Activated naive CD4-positive, alpha-beta T cell treated with Interleukin-2 at 50 U/mL for 16 hours (primary cell): ENCODE results near the gene ETS1.

Experiments used
- DNase-seq: peaks from one replicate; pipeline ENCODE4 v3.0.0-alpha.2; 2020

Gene ETS1

GRCh38 chr11:128515826-128516778 is 71.3 kb downstream of the ETS1 start:
- no peak for DNase-seq

- no peak for DNase-seq
Observed at GRCh38 chr11:128515086-128515485, 72.3 kb downstream of the ETS1 start.

- no peak for DNase-seq
Observed at GRCh38 chr11:128513915-128514681, 73.3 kb downstream of the ETS1 start.

GRCh38 chr11:128512474-128512996 is 74.8 kb downstream of the ETS1 start:
- DNase-seq, result peak; percentile 49

GRCh38 chr11:128511712-128512111 is 75.6 kb downstream of the ETS1 start:
- DNase-seq, result no peak

- DNase-seq, result no peak
Observed at GRCh38 chr11:128509621-128510389, 77.6 kb downstream of the ETS1 start.

- DNase-seq, result no peak
Observed at GRCh38 chr11:128508770-128509510, 78.4 kb downstream of the ETS1 start.

GRCh38 chr11:128507936-128508335 is 79.4 kb downstream of the ETS1 start:
- no peak for DNase-seq

GRCh38 chr11:128506999-128507611 is 80.3 kb downstream of the ETS1 start:
- DNase-seq, result peak; percentile 57

- no peak for DNase-seq
Observed at GRCh38 chr11:128506356-128506755, 81.0 kb downstream of the ETS1 start.

- no peak for DNase-seq
Observed at GRCh38 chr11:128505449-128506065, 81.8 kb downstream of the ETS1 start.

GRCh38 chr11:128504486-128504885 is 82.9 kb downstream of the ETS1 start:
- DNase-seq, result no peak

GRCh38 chr11:128503245-128503991 is 83.9 kb downstream of the ETS1 start:
- no peak for DNase-seq

- no peak for DNase-seq
Observed at GRCh38 chr11:128502726-128503125, 84.6 kb downstream of the ETS1 start.

- DNase-seq, result no peak
Observed at GRCh38 chr11:128501632-128502549, 85.5 kb downstream of the ETS1 start.

GRCh38 chr11:128501008-128501407 is 86.3 kb downstream of the ETS1 start:
- DNase-seq, result no peak

GRCh38 chr11:128500493-128500892 is 86.9 kb downstream of the ETS1 start:
- DNase-seq, result no peak

GRCh38 chr11:128499613-128500253 is 87.6 kb downstream of the ETS1 start:
- no peak for DNase-seq
